Chondrocyte (in vitro differentiated cells): ENCODE results near the gene IWS1. TPM values are rescaled to one million over a fixed set of nuclear protein-coding genes. Genes with fewer than 3 reads are reported as not detected.

Source experiments
- DNase-seq: peaks from one replicate; pipeline ENCODE4 v3.0.0; 2021; ENCODE audit warnings: mixed read lengths, low spot score
- H3K27ac Mint-ChIP-seq: one replicate; pipeline ENCODE4 v1.8.0; 2021; ENCODE audit warnings: mild to moderate bottlenecking, moderate library complexity, mixed read lengths; ENCODE audit not compliant: unreplicated experiment
- H3K27me3 Mint-ChIP-seq: 2 replicates; pipeline ENCODE4 v1.8.0; 2021; ENCODE audit warnings: low read depth, mixed read lengths
- H3K36me3 Mint-ChIP-seq: 2 replicates; pipeline ENCODE4 v1.8.0; 2021; ENCODE audit warnings: low read depth, mixed read lengths
- H3K4me1 Mint-ChIP-seq: 2 replicates; pipeline ENCODE4 v1.8.0; 2021; ENCODE audit warnings: low read depth, mild to moderate bottlenecking, mixed read lengths
- H3K4me3 Mint-ChIP-seq: one replicate; pipeline ENCODE4 v1.8.0; 2021; ENCODE audit warnings: mild to moderate bottlenecking, moderate library complexity, mixed read lengths; ENCODE audit not compliant: unreplicated experiment
- H3K9me3 Mint-ChIP-seq: 2 replicates; pipeline ENCODE4 v1.8.0; 2021; ENCODE audit warnings: low read depth, mixed read lengths
- total RNA-seq: library from RNA; stranded (reverse); gene quantifications from 3 replicates; pipeline ENCODE4 v1.2.1, GENCODE V29; 2021
- TF ChIP-seq, protein P1 (sequence below): fragments of 200-600 bp; sonication (generic); IDR thresholded peaks from 2 replicates; pipeline ENCODE4 v1.5.0; 2021; ENCODE audit warnings: antibody characterized with exemption, mild to moderate bottlenecking, moderate library complexity

IWS1 gene
- total RNA-seq, 1 donor from 2014 or later: 37.4 TPM

DNA sequence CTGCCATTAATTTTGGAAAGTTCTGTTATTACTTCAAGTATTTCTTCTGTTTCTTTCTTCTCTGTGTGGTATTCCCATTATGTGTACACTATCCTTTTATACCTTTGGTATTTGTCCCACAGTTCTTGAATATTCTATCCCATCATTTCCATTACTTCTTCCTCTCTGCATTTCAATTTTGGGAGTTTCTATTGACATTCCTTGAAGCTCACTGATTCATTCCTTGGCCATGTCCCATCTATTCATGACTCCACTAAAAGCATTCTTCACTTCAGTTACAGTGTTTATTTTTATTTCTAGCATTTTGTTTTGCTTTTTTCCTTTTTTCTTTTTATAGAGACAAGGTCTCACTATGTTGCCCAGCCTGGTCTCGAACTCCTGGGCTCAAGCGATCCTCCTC, 77.8 kb downstream of the IWS1 start:
- H3K27ac Mint-ChIP-seq: no peak overlapping the region
- H3K27me3 Mint-ChIP-seq: no peaks in the 10 kb centered on the region
- no peak overlapping the region for H3K4me3 Mint-ChIP-seq
- no peak for DNase-seq
- H3K9me3 Mint-ChIP-seq: peaks cover 4% of the 10 kb centered on the region
- TF ChIP-seq, protein P1, sequence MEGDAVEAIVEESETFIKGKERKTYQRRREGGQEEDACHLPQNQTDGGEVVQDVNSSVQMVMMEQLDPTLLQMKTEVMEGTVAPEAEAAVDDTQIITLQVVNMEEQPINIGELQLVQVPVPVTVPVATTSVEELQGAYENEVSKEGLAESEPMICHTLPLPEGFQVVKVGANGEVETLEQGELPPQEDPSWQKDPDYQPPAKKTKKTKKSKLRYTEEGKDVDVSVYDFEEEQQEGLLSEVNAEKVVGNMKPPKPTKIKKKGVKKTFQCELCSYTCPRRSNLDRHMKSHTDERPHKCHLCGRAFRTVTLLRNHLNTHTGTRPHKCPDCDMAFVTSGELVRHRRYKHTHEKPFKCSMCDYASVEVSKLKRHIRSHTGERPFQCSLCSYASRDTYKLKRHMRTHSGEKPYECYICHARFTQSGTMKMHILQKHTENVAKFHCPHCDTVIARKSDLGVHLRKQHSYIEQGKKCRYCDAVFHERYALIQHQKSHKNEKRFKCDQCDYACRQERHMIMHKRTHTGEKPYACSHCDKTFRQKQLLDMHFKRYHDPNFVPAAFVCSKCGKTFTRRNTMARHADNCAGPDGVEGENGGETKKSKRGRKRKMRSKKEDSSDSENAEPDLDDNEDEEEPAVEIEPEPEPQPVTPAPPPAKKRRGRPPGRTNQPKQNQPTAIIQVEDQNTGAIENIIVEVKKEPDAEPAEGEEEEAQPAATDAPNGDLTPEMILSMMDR: no peak
- peaks cover 16% of the 10 kb centered on the region for H3K4me1 Mint-ChIP-seq
- peaks cover 15% of the 10 kb centered on the region for H3K36me3 Mint-ChIP-seq

DNA sequence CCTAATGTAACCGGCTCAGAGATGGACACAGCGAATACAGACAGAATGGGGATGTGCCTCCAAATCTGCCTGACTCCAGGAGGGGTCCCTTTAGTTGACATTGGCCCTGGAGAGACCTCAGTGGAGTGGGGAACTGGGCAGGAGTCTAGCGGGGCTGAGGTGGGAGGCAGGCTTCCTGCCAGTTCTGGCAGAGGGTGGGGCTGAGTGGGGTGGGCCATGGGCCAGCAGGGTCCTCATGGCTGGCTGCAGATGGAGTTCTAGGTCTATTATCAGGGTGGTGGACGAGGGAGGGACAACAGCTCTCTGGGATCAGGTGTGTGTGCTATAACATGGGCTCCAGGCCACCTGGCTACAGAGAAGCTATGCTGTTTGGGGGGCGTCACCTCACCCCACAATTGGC, 86.9 kb downstream of the IWS1 start:
- no peak for DNase-seq
- H3K36me3 Mint-ChIP-seq: peaks cover 5% of the 10 kb centered on the region
- H3K9me3 Mint-ChIP-seq: peaks cover 5% of the 10 kb centered on the region
- no peaks in the 10 kb centered on the region for H3K27me3 Mint-ChIP-seq
- no peak overlapping the region for H3K4me3 Mint-ChIP-seq
- TF ChIP-seq, protein P1: no peak
- H3K27ac Mint-ChIP-seq: no peak overlapping the region
- H3K4me1 Mint-ChIP-seq: no peaks in the 10 kb centered on the region

GRCh38 chr2:127437781-127438726, 88.2 kb downstream of the IWS1 start:
- Mint-ChIP-seq H3K27ac (no peak overlapping the region), H3K36me3 (peaks cover 5% of the 10 kb centered on the region), H3K4me3 (no peak overlapping the region), H3K4me1 (no peaks in the 10 kb centered on the region), H3K27me3 (no peaks in the 10 kb centered on the region), H3K9me3 (peaks cover 5% of the 10 kb centered on the region)
- no peak for DNase-seq
- TF ChIP-seq, protein P1: no peak

- DNase-seq: no peak
- no peaks in the 10 kb centered on the region for H3K27me3 Mint-ChIP-seq
- no peak overlapping the region for H3K27ac Mint-ChIP-seq
- H3K4me3 Mint-ChIP-seq: no peak overlapping the region
- TF ChIP-seq, protein P1: no peak
- no peaks in the 10 kb centered on the region for H3K4me1 Mint-ChIP-seq
- H3K9me3 Mint-ChIP-seq: peaks cover 5% of the 10 kb centered on the region
- H3K36me3 Mint-ChIP-seq: peaks cover 5% of the 10 kb centered on the region
These were observed 89.2 kb downstream of the IWS1 start for GRCh38 chr2:127437056-127437455.

- Mint-ChIP-seq H3K36me3 (peaks cover 2% of the 10 kb centered on the region), H3K27ac (no peak overlapping the region), H3K4me1 (no peaks in the 10 kb centered on the region), H3K4me3 (no peak overlapping the region), H3K27me3 (no peaks in the 10 kb centered on the region), H3K9me3 (no peaks in the 10 kb centered on the region)
- DNase-seq: no peak
- TF ChIP-seq, protein P1: no peak
These were observed 91.8 kb downstream of the IWS1 start for GRCh38 chr2:127434515-127434914.
